Cardiac fibroblast (primary cell): ENCODE results near the gene MAPKAPK2.

ENCODE experiments used
- DNase-seq, 2 donors: peaks; one replicate each; pipeline versions ENCODE4 v3.0.0 to v3.0.0-alpha.2; 2010; ENCODE audit warnings: low read depth in 2 of 2
- H3K4me3 ChIP-seq, 2 donors: replicated peaks in 1 of 2; 1 replicate in 1 of 2; 2 replicates in 1 of 2; pipeline ENCODE4 v1.5.1; 2011; ENCODE audit warnings: low read depth in 2 of 2, low read length in 2 of 2, mild to moderate bottlenecking in 2 of 2, moderate library complexity in 1 of 2
- CTCF ChIP-seq: IDR thresholded peaks from one replicate; pipeline ENCODE4 v1.5.1; 2011; ENCODE audit warnings: low read depth, mild to moderate bottlenecking, low read length, inconsistent platforms

Gene MAPKAPK2

GRCh38 chr1:206653715-206654459, 30.8 kb upstream of the MAPKAPK2 start:
- no peak overlapping the region for H3K4me3 ChIP-seq
- no peak for DNase-seq
- TF ChIP-seq CTCF: no peak

GRCh38 chr1:206654828-206655227, 29.9 kb upstream of the MAPKAPK2 start:
- peak in 1 of 2 donors; percentile 33 for DNase-seq
- H3K4me3 ChIP-seq: no peak overlapping the region
- no peak for TF ChIP-seq CTCF

GRCh38 chr1:206655471-206655882, 29.2 kb upstream of the MAPKAPK2 start:
- peak in 1 of 2 donors; percentile 35 for DNase-seq
- no peak for TF ChIP-seq CTCF
- no peak overlapping the region for H3K4me3 ChIP-seq

DNA sequence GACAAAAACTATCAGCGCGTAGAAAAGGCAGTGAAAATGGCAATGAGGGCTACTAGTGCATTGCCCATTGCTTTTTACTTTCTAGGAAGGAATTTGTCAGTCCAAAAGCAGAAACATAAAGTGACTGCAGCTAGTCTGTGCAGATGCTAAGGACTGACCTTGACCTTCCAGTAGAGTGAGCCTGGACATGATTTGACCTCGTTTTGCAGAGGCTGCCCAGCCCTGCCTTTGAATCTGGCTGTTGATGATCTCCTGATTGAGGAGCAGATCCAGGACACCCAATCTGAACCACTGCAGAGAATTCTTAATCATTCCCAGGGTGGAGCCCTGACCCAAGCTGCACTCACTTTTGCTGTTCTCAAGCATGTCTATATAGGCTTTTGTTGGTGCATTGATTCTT, 27.8 kb upstream of the MAPKAPK2 start:
- TF ChIP-seq CTCF: no peak
- H3K4me3 ChIP-seq: no peak overlapping the region
- no peak for DNase-seq

DNA sequence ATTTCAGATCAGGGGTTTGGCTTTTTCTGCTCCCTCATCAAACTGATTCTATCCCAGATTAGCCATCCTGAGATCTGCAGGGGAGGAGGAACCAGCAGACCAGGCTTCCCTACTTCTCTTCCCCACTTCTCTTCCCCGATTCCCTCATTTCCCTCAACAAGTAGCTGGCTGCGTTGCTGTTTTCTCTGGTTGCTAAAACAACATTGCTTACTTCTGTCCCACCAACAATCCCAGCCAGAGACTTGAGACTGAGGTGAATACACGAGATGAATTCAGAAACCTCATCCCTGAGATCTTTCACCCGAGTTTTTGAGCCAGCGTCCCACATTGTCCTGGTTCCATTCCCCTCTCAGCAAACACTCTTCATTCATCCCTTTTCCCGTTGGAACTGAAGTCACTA, 27.0 kb upstream of the MAPKAPK2 start:
- no peak for TF ChIP-seq CTCF
- H3K4me3 ChIP-seq: no peak overlapping the region
- no peak for DNase-seq

GRCh38 chr1:206658264-206658980, 26.3 kb upstream of the MAPKAPK2 start:
- H3K4me3 ChIP-seq: no peak overlapping the region
- peak in 1 of 2 donors; percentile 28 for DNase-seq
- peak; percentile 86 for TF ChIP-seq CTCF
